DOHH2 (cell line): ENCODE measurements around the gene GSTA2.
"Not testable (repeated sequence)": the region's sequence is repeated elsewhere in the genome, so short reads cannot be mapped to it uniquely, and the experiment has no call there.

Experiments used
- H3F3A ChIP-seq: fragments of 200-600 bp; sonication (generic), shearing (Covaris generic); 2 replicates; pipeline ENCODE4 v1.6.0; 2016; ENCODE audit warnings: antibody characterized with exemption, mild to moderate bottlenecking; ENCODE audit not compliant: control insufficient read depth, insufficient read depth
- H3K27ac ChIP-seq: fragments of 200-600 bp; sonication (generic); 2 replicates; pipeline ENCODE4 v1.5.1; 2014; ENCODE audit warnings: low read depth, mild to moderate bottlenecking, low read length, moderate library complexity
- H3K27me3 ChIP-seq: fragments of 200-600 bp; sonication (generic); 2 replicates; pipeline ENCODE4 v1.6.1; 2014; ENCODE audit warnings: mild to moderate bottlenecking, low read length, mixed read lengths; ENCODE audit not compliant: control insufficient read depth
- H3K36me3 ChIP-seq: fragments of 200-600 bp; sonication (generic); 2 replicates; pipeline ENCODE4 v1.6.1; 2014; ENCODE audit warnings: mild to moderate bottlenecking, low read length, moderate library complexity, mixed read lengths; ENCODE audit not compliant: control insufficient read depth
- H3K4me1 ChIP-seq: fragments of 200-600 bp; sonication (generic); 2 replicates; pipeline ENCODE4 v1.6.1; 2014; ENCODE audit warnings: mild to moderate bottlenecking, low read length, mixed read lengths; ENCODE audit not compliant: control insufficient read depth
- H3K4me2 ChIP-seq: fragments of 200-600 bp; sonication (generic); 2 replicates; pipeline ENCODE4 v1.6.0; 2014; ENCODE audit warnings: mild to moderate bottlenecking, low read length, moderate library complexity
- H3K4me3 ChIP-seq: fragments of 200-600 bp; sonication (generic); 2 replicates; pipeline ENCODE4 v1.5.1; 2014; ENCODE audit warnings: mild to moderate bottlenecking, low read length, mixed read lengths
- H3K79me2 ChIP-seq: fragments of 200-600 bp; sonication (generic); 2 replicates; pipeline ENCODE4 v1.6.1; 2014; ENCODE audit warnings: mild to moderate bottlenecking, low read length, mixed read lengths; ENCODE audit not compliant: control insufficient read depth
- H3K9me2 ChIP-seq: fragments of 200-600 bp; sonication (generic); replicated peaks from 2 replicates; pipeline ENCODE4 v1.6.1; 2014; ENCODE audit warnings: mild to moderate bottlenecking, low read length, mixed read lengths; ENCODE audit not compliant: control insufficient read depth
- H3K9me3 ChIP-seq: fragments of 200-600 bp; sonication (generic); 2 replicates; pipeline ENCODE4 v1.6.1; 2014; ENCODE audit warnings: antibody characterized with exemption, low read length, mixed read lengths; ENCODE audit not compliant: control insufficient read depth, insufficient read depth
- H4K20me1 ChIP-seq: fragments of 200-600 bp; sonication (generic); 2 replicates; pipeline ENCODE4 v1.6.0; 2014; ENCODE audit warnings: low read depth, mild to moderate bottlenecking, antibody characterized with exemption, low read length, moderate library complexity; ENCODE audit not compliant: control insufficient read depth, insufficient read depth
- CTCF ChIP-seq: fragments of 200-600 bp; sonication (generic); IDR thresholded peaks from one replicate; pipeline ENCODE4 v1.5.1; 2014; ENCODE audit warnings: antibody characterized with exemption, mild to moderate bottlenecking, low read depth, low read length; ENCODE audit not compliant: poor library complexity, severe bottlenecking
- EZH2phosphoT487 ChIP-seq: fragments of 200-600 bp; sonication (generic); IDR thresholded peaks from 2 replicates; pipeline ENCODE4 v1.6.1; 2017; ENCODE audit warnings: borderline replicate concordance, mild to moderate bottlenecking, antibody characterized with exemption, low read length, moderate library complexity, mixed read lengths

The GSTA2 gene

GRCh38 chr6:52760105-52760765, 3.0 kb downstream of the GSTA2 start:
- no peaks in the 10 kb centered on the region for H3K9me3 ChIP-seq
- no peaks in the 10 kb centered on the region for H3F3A ChIP-seq
- TF ChIP-seq CTCF (no peak), EZH2phosphoT487 (no peak)
- no peaks in the 10 kb centered on the region for H3K79me2 ChIP-seq
- no peak overlapping the region for H3K27ac ChIP-seq
- no peaks in the 10 kb centered on the region for H3K27me3 ChIP-seq
- H4K20me1 ChIP-seq, result no peaks in the 10 kb centered on the region
- H3K9me2 ChIP-seq, result no peaks in the 10 kb centered on the region
- H3K36me3 ChIP-seq, result no peaks in the 10 kb centered on the region
- H3K4me1 ChIP-seq, result no peaks in the 10 kb centered on the region
- no peak overlapping the region for H3K4me3 ChIP-seq
- no peak overlapping the region for H3K4me2 ChIP-seq

- no peaks in the 10 kb centered on the region for H3K4me1 ChIP-seq
- H3K4me2 ChIP-seq, result no peak overlapping the region
- H3K36me3 ChIP-seq, result no peaks in the 10 kb centered on the region
- no peaks in the 10 kb centered on the region for H3F3A ChIP-seq
- H3K27me3 ChIP-seq, result no peaks in the 10 kb centered on the region
- TF ChIP-seq EZH2phosphoT487, result no peak
- TF ChIP-seq CTCF, result no peak
- no peak overlapping the region for H3K27ac ChIP-seq
- H3K9me2 ChIP-seq, result no peaks in the 10 kb centered on the region
- H4K20me1 ChIP-seq, result no peaks in the 10 kb centered on the region
- no peaks in the 10 kb centered on the region for H3K9me3 ChIP-seq
- H3K79me2 ChIP-seq, result no peaks in the 10 kb centered on the region
- no peak overlapping the region for H3K4me3 ChIP-seq
Observed at GRCh38 chr6:52759085-52759484, 4.2 kb downstream of the GSTA2 start.

GRCh38 chr6:52757651-52758338, 5.5 kb downstream of the GSTA2 start:
- not testable (repeated sequence) for H3K4me2 ChIP-seq, H3K27ac ChIP-seq, H4K20me1 ChIP-seq, H3K4me3 ChIP-seq, H3F3A ChIP-seq, H3K36me3 ChIP-seq, H3K9me3 ChIP-seq, H3K79me2 ChIP-seq, H3K4me1 ChIP-seq, H3K27me3 ChIP-seq, H3K9me2 ChIP-seq

GRCh38 chr6:52754443-52754842, 8.8 kb downstream of the GSTA2 start:
- Histone ChIP-seq H3K27ac (no peak overlapping the region), H4K20me1 (no peaks in the 10 kb centered on the region), H3F3A (no peaks in the 10 kb centered on the region), H3K9me3 (no peaks in the 10 kb centered on the region), H3K36me3 (no peaks in the 10 kb centered on the region), H3K9me2 (no peaks in the 10 kb centered on the region), H3K79me2 (no peaks in the 10 kb centered on the region), H3K4me2 (no peak overlapping the region), H3K27me3 (no peaks in the 10 kb centered on the region), H3K4me1 (no peaks in the 10 kb centered on the region), H3K4me3 (no peak overlapping the region)
- TF ChIP-seq EZH2phosphoT487, result no peak
- no peak for TF ChIP-seq CTCF

- not testable (repeated sequence) for H3K36me3 ChIP-seq, H3K79me2 ChIP-seq, H3K9me3 ChIP-seq, H3K4me1 ChIP-seq, H3K27ac ChIP-seq, H3K27me3 ChIP-seq, H4K20me1 ChIP-seq, H3K9me2 ChIP-seq, H3K4me2 ChIP-seq, H3F3A ChIP-seq, H3K4me3 ChIP-seq
Observed at GRCh38 chr6:52753137-52753536, 10.1 kb downstream of the GSTA2 start.
